CD14-positive monocyte (primary cell): ENCODE measurements around the gene ZNF774. TPM values are rescaled to one million over a fixed set of nuclear protein-coding genes. Genes with fewer than 3 reads are reported as not detected.
"Not testable (repeated sequence)": the region's sequence is repeated elsewhere in the genome, so short reads cannot be mapped to it uniquely, and the experiment has no call there.

Experiments used
- DNase-seq, 3 donors: peaks; one replicate each; pipeline ENCODE4 v3.0.0-alpha.2; 2011 to 2022
- H2AFZ ChIP-seq: 2 replicates; pipeline ENCODE4 v1.6.0; 2012; ENCODE audit warnings: mild to moderate bottlenecking, low read depth, low read length, inconsistent platforms; ENCODE audit not compliant: insufficient read depth, poor library complexity, severe bottlenecking
- H3K27ac ChIP-seq, 2 donors: 1 replicate in 1 of 2; 2 replicates in 1 of 2; pipeline ENCODE4 v1.5.1; 2012 to 2013; ENCODE audit warnings: low read length in 2 of 2, control low read depth in 1 of 2, inconsistent platforms in 1 of 2, low read depth in 1 of 2, mild to moderate bottlenecking in 1 of 2
- H3K27me3 ChIP-seq, 2 donors: one replicate each; pipeline versions ENCODE4 v1.6.0 to v1.6.1; 2011 to 2013; ENCODE audit warnings: low read length in 2 of 2; ENCODE audit not compliant: control insufficient read depth in 2 of 2, insufficient read depth in 2 of 2
- H3K36me3 ChIP-seq, 2 donors: replicated peaks in 1 of 2; 1 replicate in 1 of 2; 2 replicates in 1 of 2; pipeline versions ENCODE4 v1.5.1 to v1.6.1; 2012 to 2013; ENCODE audit warnings: low read length in 2 of 2, control low read depth in 1 of 2, inconsistent platforms in 1 of 2, mild to moderate bottlenecking in 1 of 2; ENCODE audit not compliant: insufficient read depth in 2 of 2, control insufficient read depth in 1 of 2
- H3K4me1 ChIP-seq, 2 donors: 1 replicate in 1 of 2; 2 replicates in 1 of 2; pipeline versions ENCODE4 v1.5.1 to v1.6.1; 2012 to 2013; ENCODE audit warnings: low read length in 2 of 2, control low read depth in 1 of 2, inconsistent platforms in 1 of 2, mild to moderate bottlenecking in 1 of 2, moderate library complexity in 1 of 2; ENCODE audit not compliant: insufficient read depth in 2 of 2, control insufficient read depth in 1 of 2
- H3K4me2 ChIP-seq: replicated peaks from 2 replicates; pipeline ENCODE3; 2012; ENCODE audit warnings: low read length, moderate library complexity, mild to moderate bottlenecking; ENCODE audit not compliant: poor library complexity, severe bottlenecking; ENCODE audit errors: extremely low read depth
- H3K4me3 ChIP-seq, 3 experiments: fragments of 200-600 bp in 1 of 3; sonication (generic) in 1 of 3; replicated peaks in 1 of 3; 1 replicate in 2 of 3; 2 replicates in 1 of 3; pipeline ENCODE4 v1.5.1; 2011 to 2013; ENCODE audit warnings: low read length in 3 of 3, mild to moderate bottlenecking in 3 of 3, control low read depth in 2 of 3, low read depth in 2 of 3, inconsistent platforms in 1 of 3, moderate library complexity in 1 of 3
- H3K79me2 ChIP-seq: 2 replicates; pipeline ENCODE4 v1.6.0; 2012; ENCODE audit warnings: mild to moderate bottlenecking, control low read depth, inconsistent platforms, low read length, moderate library complexity; ENCODE audit not compliant: insufficient read depth
- H3K9ac ChIP-seq: 2 replicates; pipeline ENCODE4 v1.6.0; 2017; ENCODE audit warnings: low read length, mild to moderate bottlenecking; ENCODE audit not compliant: insufficient read depth, poor library complexity, severe bottlenecking
- H3K9me3 ChIP-seq, 2 donors: replicated peaks in 1 of 2; 1 replicate in 1 of 2; 2 replicates in 1 of 2; pipeline versions ENCODE4 v1.5.1 to v1.6.1; 2012 to 2013; ENCODE audit warnings: low read length in 2 of 2, control low read depth in 1 of 2; ENCODE audit not compliant: control insufficient read depth in 1 of 2, insufficient read depth in 1 of 2
- H4K20me1 ChIP-seq: 2 replicates; pipeline ENCODE4 v1.6.0; 2012; ENCODE audit warnings: mild to moderate bottlenecking, low read length, control low read depth, moderate library complexity; ENCODE audit not compliant: insufficient read depth
- H3K27ac Mint-ChIP-seq, 7 donors: one replicate each; pipeline ENCODE4 v1.8.0; 2020; ENCODE audit warnings: mild to moderate bottlenecking in 7 of 7, mixed read lengths in 7 of 7, moderate library complexity in 6 of 7, inconsistent platforms in 2 of 7
- H3K27me3 Mint-ChIP-seq, 3 donors: one replicate each; pipeline ENCODE4 v1.8.0; 2021 to 2022; ENCODE audit warnings: low read depth in 3 of 3, mild to moderate bottlenecking in 3 of 3, mixed read lengths in 3 of 3, moderate library complexity in 3 of 3, inconsistent platforms in 1 of 3
- H3K36me3 Mint-ChIP-seq, 2 donors: one replicate each; pipeline ENCODE4 v1.8.0; 2020; ENCODE audit warnings: mixed read lengths in 2 of 2, inconsistent platforms in 1 of 2, mild to moderate bottlenecking in 1 of 2
- H3K4me1 Mint-ChIP-seq: one replicate; pipeline ENCODE4 v1.8.0; 2020; ENCODE audit warnings: mild to moderate bottlenecking, mixed read lengths
- H3K4me3 Mint-ChIP-seq, 2 donors: one replicate each; pipeline ENCODE4 v1.8.0; 2020; ENCODE audit warnings: mild to moderate bottlenecking in 2 of 2, mixed read lengths in 2 of 2, moderate library complexity in 1 of 2
- H3K9me3 Mint-ChIP-seq, 7 donors: one replicate each; pipeline ENCODE4 v1.8.0; 2020 to 2022; ENCODE audit warnings: mixed read lengths in 7 of 7, mild to moderate bottlenecking in 6 of 7, moderate library complexity in 6 of 7, inconsistent platforms in 2 of 7
- WGBS: methylation state at CpG from one replicate; pipeline ENCODE4 v1.1.5; 2013; ENCODE audit warnings: missing lambda C conversion rate; ENCODE audit not compliant: insufficient coverage; 5-methylcytosine and 5-hydroxymethylcytosine counted together
- intact Hi-C, 2 donors: fragments of 100-400 bp; cut with micrococcal nuclease; formaldehyde crosslinking; loops; one replicate each; pipeline versions ENCODE4 v1.15.0 to v1.15.1; 2023
- polyA minus RNA-seq: library from RNA; depleted of rRNA, polyadenylated mRNA; stranded (reverse); fragments of >200 nt; gene quantifications from 2 replicates; pipeline ENCODE4 v1.2.3, GENCODE V29; 2012
- polyA plus RNA-seq, 3 donors: library from polyadenylated mRNA; depleted of rRNA in 1 of 3; unstranded in 2 of 3; stranded (reverse) in 1 of 3; fragments of 300-500 nt in 2 of 3; fragments of >200 nt in 1 of 3; fragmentation: Illumina TruSeq in 2 of 3; gene quantifications; 1 replicate in 2 of 3; 2 replicates in 1 of 3; pipeline ENCODE4 v1.2.3, GENCODE V29; 2012 to 2021
- total RNA-seq, 12 experiments: library from RNA in 1 of 12; stranded (reverse) in 1 of 12; fragments of 120-200 nt in 1 of 12; gene quantifications; one replicate each; pipeline ENCODE4 v1.2.4 and lab custom pipeline; 2013 to 2026; ENCODE audit warnings: mixed read lengths in 6 of 12, inconsistent platforms in 1 of 12
- TF ChIP-seq, protein P1 (sequence below): fragments of 200-600 bp; IDR thresholded peaks from one replicate; pipeline ENCODE4 v1.8.0; 2022; ENCODE audit warnings: antibody characterized with exemption, mild to moderate bottlenecking

Gene ZNF774
- 0.19 TPM for total RNA-seq (2013)
- under 1 TPM in 2 of 3 donors, not detected in 1; 0.12 to 0.23 TPM for polyA plus RNA-seq
- 0.14 and 0.88 TPM in 2 replicates for polyA minus RNA-seq
- total RNA-seq (lab: John Stamatoyannopoulos, UW) = 0.12 to 2.1 (median 0.33) reads per million in 11 experiments

DNA sequence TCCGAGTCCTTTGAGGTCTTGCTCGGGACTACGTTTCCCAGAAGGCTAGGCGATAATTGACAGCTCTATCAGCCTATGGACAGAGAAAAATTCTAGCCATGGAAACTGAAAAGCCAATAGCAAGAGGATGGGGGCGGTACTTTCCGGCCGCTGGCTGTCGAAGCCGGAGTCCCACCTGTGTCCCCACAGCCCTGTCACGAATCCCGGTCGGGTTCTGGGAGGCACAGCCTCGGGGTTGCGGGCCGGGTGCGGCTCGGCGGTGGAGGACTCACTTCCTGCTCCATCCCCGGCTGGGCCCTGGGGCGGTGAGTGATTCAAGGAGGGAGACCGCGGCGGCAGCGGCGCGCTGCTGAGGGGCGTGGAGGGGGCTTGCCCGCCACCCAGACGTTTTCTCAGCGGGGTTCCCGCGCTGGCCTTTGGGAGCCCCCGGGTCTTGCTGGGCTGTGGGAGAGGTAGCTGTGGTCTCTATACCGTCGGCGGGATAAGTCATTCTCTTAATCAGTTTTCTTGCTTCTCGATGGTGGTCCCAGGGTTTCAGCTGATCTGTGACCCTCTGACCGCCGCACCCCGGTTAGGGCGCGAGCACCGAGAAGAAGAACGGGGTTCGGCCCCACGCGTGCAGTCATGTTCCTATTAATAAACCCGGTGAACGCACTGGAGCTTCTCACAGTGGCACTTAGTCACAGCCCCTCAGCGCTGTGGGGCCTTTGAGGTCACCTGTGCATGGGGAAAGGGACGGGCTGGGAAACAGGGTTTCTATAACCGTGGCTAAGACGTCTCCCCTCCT lies at the start of gene ZNF774:
Gene ZNF774, plus strand, starts transcription at position 178 of the 787 bp plus-strand sequence. CDS start 2,377 bp downstream, outside the sequence.
- DNase-seq = peak; percentile 90 to 95 (median 94)
- Mint-ChIP-seq H3K27me3 (peaks cover 2 to 6% (median 5%) of the 10 kb centered on the region in 3 donors), H3K36me3 (no peaks in the 10 kb centered on the region), H3K9me3 (no peaks in the 10 kb centered on the region), H3K4me3 (peak within 1 kb of the TSS; percentile 89 to 93), H3K27ac (peak within 1 kb of the TSS in 6 of 7 donors; percentile 30 to 90 (median 80)), H3K4me1 (peaks cover 16% of the 10 kb centered on the region)
- H3K79me2 ChIP-seq = no peaks in the 10 kb centered on the region
- no peaks in the 10 kb centered on the region for H4K20me1 ChIP-seq
- H2AFZ ChIP-seq = peak within 1 kb of the TSS; percentile 98
- peak within 1 kb of the TSS; percentile 55 to 88 (median 72) for H3K4me3 ChIP-seq
- peak within 1 kb of the TSS; percentile 98 for H3K4me2 ChIP-seq
- 0% methylated on average over 45 of the region's 53 CpGs for WGBS
- H3K4me1 ChIP-seq = peaks cover 14 to 20% of the 10 kb centered on the region in 2 donors
- intact Hi-C loops = loop anchor here in 1 of 2 donors (5.0 kb wide), 1 partner anchor 35 kb away; the partner anchor contains the start of gene IQGAP1
- H3K9ac ChIP-seq = peak within 1 kb of the TSS; percentile 73
- peak within 1 kb of the TSS in 1 of 2 donors; percentile 63 for H3K27ac ChIP-seq
- TF ChIP-seq, protein P1, sequence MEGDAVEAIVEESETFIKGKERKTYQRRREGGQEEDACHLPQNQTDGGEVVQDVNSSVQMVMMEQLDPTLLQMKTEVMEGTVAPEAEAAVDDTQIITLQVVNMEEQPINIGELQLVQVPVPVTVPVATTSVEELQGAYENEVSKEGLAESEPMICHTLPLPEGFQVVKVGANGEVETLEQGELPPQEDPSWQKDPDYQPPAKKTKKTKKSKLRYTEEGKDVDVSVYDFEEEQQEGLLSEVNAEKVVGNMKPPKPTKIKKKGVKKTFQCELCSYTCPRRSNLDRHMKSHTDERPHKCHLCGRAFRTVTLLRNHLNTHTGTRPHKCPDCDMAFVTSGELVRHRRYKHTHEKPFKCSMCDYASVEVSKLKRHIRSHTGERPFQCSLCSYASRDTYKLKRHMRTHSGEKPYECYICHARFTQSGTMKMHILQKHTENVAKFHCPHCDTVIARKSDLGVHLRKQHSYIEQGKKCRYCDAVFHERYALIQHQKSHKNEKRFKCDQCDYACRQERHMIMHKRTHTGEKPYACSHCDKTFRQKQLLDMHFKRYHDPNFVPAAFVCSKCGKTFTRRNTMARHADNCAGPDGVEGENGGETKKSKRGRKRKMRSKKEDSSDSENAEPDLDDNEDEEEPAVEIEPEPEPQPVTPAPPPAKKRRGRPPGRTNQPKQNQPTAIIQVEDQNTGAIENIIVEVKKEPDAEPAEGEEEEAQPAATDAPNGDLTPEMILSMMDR = no peak
- H3K9me3 ChIP-seq = no peaks in the 10 kb centered on the region
- no peaks in the 10 kb centered on the region for H3K36me3 ChIP-seq
- no peaks in the 10 kb centered on the region for H3K27me3 ChIP-seq

DNA sequence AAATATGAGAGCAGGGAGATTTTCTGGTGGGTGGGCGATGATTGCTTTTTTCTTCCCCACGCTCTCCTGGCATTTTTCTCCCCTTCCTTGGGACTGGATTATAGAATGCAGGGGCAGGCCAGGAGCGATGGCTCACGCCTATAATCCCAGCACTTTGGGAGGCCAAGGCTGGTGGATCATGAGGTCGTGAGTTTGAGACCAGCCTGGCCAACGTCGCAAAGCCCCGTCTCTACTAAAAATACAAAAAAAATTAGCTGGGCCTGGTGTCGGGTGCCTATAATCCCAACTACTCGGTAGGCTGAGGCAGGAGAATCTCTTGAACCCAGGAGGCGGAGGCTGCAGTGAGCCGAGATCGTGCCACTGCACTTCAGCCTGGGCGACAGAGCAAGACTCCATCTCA lies 46.7 kb upstream of the ZNF774 start:
- DNase-seq, H3K27me3 Mint-ChIP-seq, H3K9me3 Mint-ChIP-seq, intact Hi-C loops, H4K20me1 ChIP-seq, H3K9me3 ChIP-seq, H3K27ac ChIP-seq, H3K36me3 Mint-ChIP-seq, H3K4me2 ChIP-seq, H3K9ac ChIP-seq, H3K79me2 ChIP-seq, H2AFZ ChIP-seq, H3K4me3 Mint-ChIP-seq, H3K36me3 ChIP-seq, H3K27me3 ChIP-seq, H3K4me3 ChIP-seq, H3K27ac Mint-ChIP-seq: not testable (repeated sequence)
- peaks cover 21 to 22% of the 10 kb centered on the region in 2 donors for H3K4me1 ChIP-seq
- H3K4me1 Mint-ChIP-seq = peaks cover 24% of the 10 kb centered on the region
- WGBS = 100% methylated on average over 9 of the region's 14 CpGs
